RWPE2 (cell line): ENCODE measurements around the gene CYP2C8.
"Not testable (repeated sequence)": the region's sequence is repeated elsewhere in the genome, so short reads cannot be mapped to it uniquely, and the experiment has no call there.

Experiments
- ATAC-seq: fragments of 200-7000 bp; cut with Tn5 transposase; 3 replicates; pipeline ENCODE4 v1.9.1; 2021; ENCODE audit warnings: low read depth
- DNase-seq: peaks from one replicate; pipeline ENCODE4 v3.0.0-alpha.2; 2020; ENCODE audit warnings: low spot score
- H3K27ac ChIP-seq: fragments of 450-650 bp; 2 replicates; pipeline ENCODE4 v1.5.1; 2017; ENCODE audit warnings: mild to moderate bottlenecking; ENCODE audit not compliant: poor library complexity, severe bottlenecking
- H3K27me3 ChIP-seq: fragments of 250-450 bp; sonication (Bioruptor Pico); 2 replicates; pipeline ENCODE4 v1.5.1; 2021; ENCODE audit warnings: mild to moderate bottlenecking, moderate library complexity; ENCODE audit not compliant: insufficient read depth, poor library complexity, severe bottlenecking
- H3K36me3 ChIP-seq: fragments of 250-450 bp; sonication (Bioruptor Pico); 2 replicates; pipeline ENCODE4 v1.5.1; 2020; ENCODE audit warnings: low read depth, mild to moderate bottlenecking, moderate library complexity
- H3K4me1 ChIP-seq: fragments of 250-450 bp; sonication (Bioruptor Pico); 2 replicates; pipeline ENCODE4 v1.5.1; 2021; ENCODE audit warnings: mild to moderate bottlenecking, moderate library complexity; ENCODE audit not compliant: insufficient read depth, poor library complexity, severe bottlenecking
- H3K4me3 ChIP-seq: fragments of 250-450 bp; sonication (Bioruptor Pico); 2 replicates; pipeline ENCODE4 v1.5.1; 2021; ENCODE audit warnings: mild to moderate bottlenecking, moderate library complexity; ENCODE audit not compliant: severe bottlenecking
- H3K9me3 ChIP-seq: fragments of 250-450 bp; sonication (Bioruptor Pico); 2 replicates; pipeline ENCODE4 v1.5.1; 2021; ENCODE audit warnings: mild to moderate bottlenecking, moderate library complexity; ENCODE audit not compliant: severe bottlenecking
- TF ChIP-seq, protein P1 (sequence below): fragments of 450-650 bp; IDR thresholded peaks from one replicate; pipeline ENCODE4 v1.5.1; 2017; ENCODE audit warnings: mild to moderate bottlenecking, moderate library complexity; ENCODE audit not compliant: poor library complexity, severe bottlenecking

The CYP2C8 gene

DNA sequence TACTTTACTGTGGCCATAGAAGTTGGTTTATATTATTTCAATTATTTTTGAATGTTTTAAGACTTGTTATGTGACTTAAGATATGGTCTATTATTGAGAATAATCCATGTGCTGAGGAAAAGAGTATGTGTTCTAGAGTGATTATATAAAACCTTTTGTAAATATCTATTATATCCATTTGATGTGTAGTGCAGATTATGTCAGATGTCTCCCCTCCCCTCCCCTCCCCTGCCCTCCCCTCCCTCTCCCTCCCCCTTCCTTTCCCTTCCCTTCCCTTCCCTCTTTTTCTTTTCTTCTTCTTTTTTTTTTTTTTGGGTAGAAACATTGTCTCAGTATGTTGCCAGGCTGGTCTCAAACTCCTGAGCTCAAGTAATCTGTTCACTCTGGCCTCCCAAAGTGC, 8.3 kb upstream of the CYP2C8 start:
- Histone ChIP-seq H3K27ac (no peak overlapping the region), H3K27me3 (peaks cover 10% of the 10 kb centered on the region), H3K4me3 (no peak overlapping the region), H3K4me1 (no peaks in the 10 kb centered on the region), H3K9me3 (no peaks in the 10 kb centered on the region), H3K36me3 (no peaks in the 10 kb centered on the region)
- TF ChIP-seq, protein P1, sequence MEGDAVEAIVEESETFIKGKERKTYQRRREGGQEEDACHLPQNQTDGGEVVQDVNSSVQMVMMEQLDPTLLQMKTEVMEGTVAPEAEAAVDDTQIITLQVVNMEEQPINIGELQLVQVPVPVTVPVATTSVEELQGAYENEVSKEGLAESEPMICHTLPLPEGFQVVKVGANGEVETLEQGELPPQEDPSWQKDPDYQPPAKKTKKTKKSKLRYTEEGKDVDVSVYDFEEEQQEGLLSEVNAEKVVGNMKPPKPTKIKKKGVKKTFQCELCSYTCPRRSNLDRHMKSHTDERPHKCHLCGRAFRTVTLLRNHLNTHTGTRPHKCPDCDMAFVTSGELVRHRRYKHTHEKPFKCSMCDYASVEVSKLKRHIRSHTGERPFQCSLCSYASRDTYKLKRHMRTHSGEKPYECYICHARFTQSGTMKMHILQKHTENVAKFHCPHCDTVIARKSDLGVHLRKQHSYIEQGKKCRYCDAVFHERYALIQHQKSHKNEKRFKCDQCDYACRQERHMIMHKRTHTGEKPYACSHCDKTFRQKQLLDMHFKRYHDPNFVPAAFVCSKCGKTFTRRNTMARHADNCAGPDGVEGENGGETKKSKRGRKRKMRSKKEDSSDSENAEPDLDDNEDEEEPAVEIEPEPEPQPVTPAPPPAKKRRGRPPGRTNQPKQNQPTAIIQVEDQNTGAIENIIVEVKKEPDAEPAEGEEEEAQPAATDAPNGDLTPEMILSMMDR = no peak
- DNase-seq = no peak
- ATAC-seq = no peak

DNA sequence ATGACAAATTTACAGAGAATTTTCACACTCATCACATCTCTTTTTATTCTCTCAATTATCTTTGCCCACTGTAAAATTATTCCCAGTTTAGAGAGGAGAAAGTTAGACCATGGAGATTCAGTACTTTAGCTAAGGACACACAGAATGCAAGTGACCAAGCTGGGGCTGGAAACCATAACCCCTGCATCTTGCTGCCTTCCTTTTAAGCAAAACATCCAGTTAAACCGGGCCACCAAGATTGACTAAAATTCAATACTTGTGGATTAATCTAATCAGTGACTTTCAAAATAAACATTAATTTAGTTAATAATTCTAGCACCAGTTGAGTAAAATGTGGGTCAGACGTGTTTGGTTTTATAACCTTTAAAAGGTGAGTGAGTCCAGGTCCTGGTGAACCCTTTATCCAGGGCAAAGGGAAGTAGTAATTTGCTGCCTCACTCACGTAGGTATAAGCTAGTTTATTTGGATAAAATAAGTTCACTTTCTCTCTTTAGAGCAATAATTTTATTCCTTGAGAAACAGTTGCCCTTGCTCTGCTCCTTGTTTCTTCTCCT, 1.9 kb upstream of the CYP2C8 start:
- TF ChIP-seq, protein P1 = no peak
- no peaks in the 10 kb centered on the region for H3K36me3 ChIP-seq
- no peak for DNase-seq
- peaks cover 3% of the 10 kb centered on the region for H3K27me3 ChIP-seq
- no peak overlapping the region for H3K27ac ChIP-seq
- no peak for ATAC-seq
- H3K4me3 ChIP-seq = no peak overlapping the region
- no peaks in the 10 kb centered on the region for H3K4me1 ChIP-seq
- no peaks in the 10 kb centered on the region for H3K9me3 ChIP-seq

DNA sequence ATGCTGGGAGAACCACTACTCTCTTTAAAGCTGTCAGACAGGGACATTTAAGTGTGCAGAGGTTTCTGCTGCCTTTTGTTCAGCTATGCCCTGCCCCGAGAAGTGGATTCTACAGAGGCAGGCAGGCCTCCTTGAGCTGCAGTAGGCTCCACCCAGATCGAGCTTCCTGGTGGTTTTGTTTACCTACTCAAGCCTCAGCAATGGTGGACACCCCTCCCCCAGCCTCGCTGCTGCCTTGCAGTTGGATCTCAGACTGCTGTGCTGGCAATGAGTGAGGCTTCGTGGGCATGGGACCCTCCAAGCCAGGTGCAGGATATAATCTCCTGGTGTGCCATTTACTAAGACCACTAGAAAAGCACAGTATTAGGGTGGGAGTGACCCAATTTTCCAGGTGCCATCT, 5.2 kb downstream of the CYP2C8 start:
- H3K36me3 ChIP-seq, H3K4me1 ChIP-seq, H3K9me3 ChIP-seq, H3K27ac ChIP-seq, H3K27me3 ChIP-seq, DNase-seq, H3K4me3 ChIP-seq, ATAC-seq: not testable (repeated sequence)

DNA sequence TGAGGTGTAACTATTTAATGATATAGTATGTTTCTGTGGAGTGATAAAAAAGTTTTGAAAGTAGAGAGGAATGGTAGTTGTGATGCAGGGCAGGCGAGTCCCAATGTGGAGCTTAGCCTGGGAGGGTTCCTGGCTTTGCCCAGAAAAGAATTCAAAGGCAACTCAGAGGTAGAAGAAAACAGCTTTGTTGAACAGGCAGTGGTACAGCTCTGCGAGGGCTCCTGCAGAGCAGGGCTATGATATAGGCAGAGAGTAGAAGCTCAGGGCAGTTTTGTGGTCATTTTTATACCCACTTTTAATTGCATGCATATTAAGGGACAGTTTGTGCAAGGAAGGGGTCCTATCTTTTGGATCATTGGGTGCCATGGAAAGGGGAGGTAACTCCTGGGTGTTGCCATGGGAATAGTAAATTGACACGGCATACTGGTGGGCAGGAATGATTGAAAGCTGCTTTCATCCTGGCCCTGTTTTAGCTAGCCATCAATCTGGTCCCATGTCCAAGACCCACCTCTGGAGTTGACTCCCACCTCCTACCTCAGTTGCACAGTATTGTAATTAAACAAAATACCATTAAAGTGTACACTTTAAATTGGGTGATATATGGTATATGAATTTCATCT, 12.4 kb downstream of the CYP2C8 start:
- H3K27ac ChIP-seq = no peak overlapping the region
- no peaks in the 10 kb centered on the region for H3K9me3 ChIP-seq
- no peaks in the 10 kb centered on the region for H3K4me1 ChIP-seq
- TF ChIP-seq, protein P1 = no peak
- DNase-seq (no peak), ATAC-seq (no peak)
- no peak overlapping the region for H3K4me3 ChIP-seq
- H3K27me3 ChIP-seq = peaks cover under 1% of the 10 kb centered on the region
- H3K36me3 ChIP-seq = no peaks in the 10 kb centered on the region

DNA sequence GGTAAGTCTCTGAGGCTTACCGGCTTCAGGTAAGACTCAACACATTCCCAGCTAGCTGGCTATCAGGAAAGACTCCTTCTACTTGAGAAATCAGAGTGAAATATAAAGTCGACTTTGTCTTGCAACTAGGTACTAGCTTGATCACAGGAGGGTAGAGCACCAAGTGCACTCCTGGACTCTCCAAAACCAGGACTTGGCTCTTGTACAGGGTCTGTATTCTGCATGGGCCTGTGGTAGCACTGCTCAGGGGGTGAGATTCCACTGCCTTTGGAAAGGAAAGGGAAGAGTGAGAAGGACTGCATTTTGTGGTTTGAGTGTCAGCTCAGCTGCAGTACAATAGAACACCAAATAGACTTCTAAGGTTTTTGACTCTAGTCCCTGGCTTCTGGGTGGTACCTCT, 19.4 kb downstream of the CYP2C8 start:
- no peak overlapping the region for H3K4me3 ChIP-seq
- H3K9me3 ChIP-seq = no peaks in the 10 kb centered on the region
- no peaks in the 10 kb centered on the region for H3K4me1 ChIP-seq
- DNase-seq (no peak), ATAC-seq (no peak)
- no peaks in the 10 kb centered on the region for H3K36me3 ChIP-seq
- H3K27me3 ChIP-seq = peaks cover 5% of the 10 kb centered on the region
- TF ChIP-seq, protein P1 = no peak
- H3K27ac ChIP-seq = no peak overlapping the region
